Adipocyte (in vitro differentiated cells): ENCODE data around the gene POMGNT2.
A peak's percentile ranks its signal among the peaks of the same experiment; 100 is the strongest.

ENCODE experiments used
- DNase-seq: peaks from one replicate; pipeline ENCODE4 v3.0.0-alpha.2; 2015; ENCODE audit warnings: low read depth
- H3K27me3 ChIP-seq: replicated peaks from 2 replicates; pipeline ENCODE4 v1.7.0; 2013; ENCODE audit warnings: mild to moderate bottlenecking, low read length, moderate library complexity; ENCODE audit not compliant: control insufficient read depth, insufficient read depth
- H3K36me3 ChIP-seq: 2 replicates; pipeline ENCODE4 v1.7.0; 2013; ENCODE audit warnings: low read length, mild to moderate bottlenecking, moderate library complexity; ENCODE audit not compliant: control insufficient read depth, insufficient read depth, severe bottlenecking
- H3K4me1 ChIP-seq: 2 replicates; pipeline ENCODE4 v1.7.0; 2013; ENCODE audit warnings: mild to moderate bottlenecking, low read length, moderate library complexity; ENCODE audit not compliant: control insufficient read depth, insufficient read depth
- H3K4me3 ChIP-seq: 2 replicates; pipeline ENCODE4 v1.7.0; 2013; ENCODE audit warnings: mild to moderate bottlenecking, low read length, moderate library complexity
- H3K9ac ChIP-seq: 2 replicates; pipeline ENCODE4 v1.7.0; 2013; ENCODE audit warnings: mild to moderate bottlenecking, low read length, moderate library complexity
- H3K9me3 ChIP-seq: 2 replicates; pipeline ENCODE4 v1.7.0; 2013; ENCODE audit warnings: mild to moderate bottlenecking, low read length, moderate library complexity; ENCODE audit not compliant: control insufficient read depth

Gene POMGNT2

DNA sequence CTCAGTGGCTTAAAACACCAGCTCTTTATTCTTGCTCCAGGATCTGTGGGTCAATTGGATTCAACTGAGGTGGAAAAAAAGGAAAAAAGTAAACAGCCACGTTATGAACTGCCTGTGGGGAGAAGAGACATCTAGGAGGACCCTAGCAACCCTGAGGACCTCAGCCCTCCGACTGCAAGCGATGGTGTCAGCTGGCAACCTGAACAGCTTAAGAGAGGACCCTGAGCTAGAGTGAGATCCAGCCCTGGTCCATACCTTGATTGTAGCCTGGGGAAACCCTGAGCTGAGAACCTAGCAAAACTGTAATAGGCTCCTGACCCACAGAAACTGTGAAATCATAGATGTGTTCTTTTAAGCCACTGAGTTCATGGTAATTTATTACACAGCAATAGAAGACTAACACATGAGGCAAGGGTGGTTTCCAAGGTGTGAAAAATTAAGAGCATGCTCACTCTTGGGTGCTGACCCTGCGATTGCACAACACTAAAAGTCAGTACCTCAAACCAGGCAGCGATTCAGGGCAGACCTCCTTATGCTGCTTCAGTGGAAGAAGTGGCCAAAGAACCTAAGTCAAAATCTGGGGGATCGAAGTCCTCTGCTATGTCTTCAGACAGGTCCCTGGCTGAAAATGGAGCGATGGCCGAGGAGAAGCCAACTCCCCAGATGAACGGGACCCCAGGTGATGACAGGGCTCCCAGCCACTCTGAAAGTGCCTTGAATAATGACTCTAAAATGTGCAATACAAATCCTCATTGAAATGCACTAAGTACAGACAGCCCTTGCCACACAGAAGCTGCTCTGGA, 69.1 kb downstream of the POMGNT2 start:
- peaks cover 2% of the 10 kb centered on the region for H3K4me1 ChIP-seq
- no peak for DNase-seq
- peaks cover 3% of the 10 kb centered on the region for H3K27me3 ChIP-seq
- H3K4me3 ChIP-seq, result no peak overlapping the region
- H3K9me3 ChIP-seq, result no peaks in the 10 kb centered on the region
- H3K36me3 ChIP-seq, result no peaks in the 10 kb centered on the region
- no peak overlapping the region for H3K9ac ChIP-seq

DNA sequence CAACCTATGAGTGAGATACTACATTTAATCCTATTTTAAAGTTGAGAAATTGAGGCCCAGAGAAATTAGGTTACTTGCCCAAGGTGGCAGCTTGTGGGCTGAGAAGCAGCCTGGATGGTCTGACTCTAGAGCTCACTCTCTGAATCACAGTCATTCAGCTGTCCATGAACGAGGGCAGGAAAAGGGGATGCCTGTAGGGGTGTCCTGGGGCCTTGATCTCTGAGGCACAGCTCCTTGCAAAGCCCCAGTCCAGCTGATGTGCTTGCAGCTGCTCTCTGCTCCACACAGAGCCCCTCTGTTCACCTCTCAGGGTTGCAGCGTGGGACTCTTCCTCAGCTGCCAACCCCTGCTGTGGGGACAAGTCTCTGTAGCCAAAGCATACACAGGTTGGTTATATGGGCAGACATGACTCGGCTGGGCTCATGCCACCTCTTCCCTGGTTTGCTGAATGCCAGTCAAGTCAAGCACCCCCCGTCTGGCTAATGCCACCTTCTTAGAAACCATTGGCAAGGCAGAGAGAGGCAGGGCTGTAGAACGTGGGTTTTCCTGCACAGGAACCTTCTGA, 70.0 kb downstream of the POMGNT2 start:
- Histone ChIP-seq H3K9ac (no peak overlapping the region), H3K4me1 (peaks cover 11% of the 10 kb centered on the region), H3K4me3 (no peak overlapping the region), H3K36me3 (no peaks in the 10 kb centered on the region), H3K27me3 (peaks cover 3% of the 10 kb centered on the region), H3K9me3 (no peaks in the 10 kb centered on the region)
- DNase-seq, result no peak

DNA sequence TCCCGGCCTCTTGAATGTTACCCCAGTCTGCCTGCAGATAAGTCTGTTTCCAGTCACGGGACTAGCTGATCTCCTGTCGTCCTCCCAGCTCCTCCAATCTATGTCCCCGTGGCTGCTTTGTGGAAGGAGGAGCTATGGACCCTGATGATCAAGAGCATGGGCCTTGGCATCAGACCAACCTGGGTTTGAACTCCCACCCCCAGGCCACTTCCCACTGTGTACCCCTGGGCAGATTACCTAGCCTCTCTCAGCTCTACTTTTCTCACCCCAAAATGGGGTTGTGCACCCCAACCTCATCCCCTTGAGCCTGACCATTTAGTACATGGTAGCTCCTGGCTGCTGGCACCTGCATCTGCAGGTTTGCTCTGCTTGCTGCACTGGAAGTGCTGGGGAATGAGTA, 71.0 kb downstream of the POMGNT2 start:
- no peak for DNase-seq
- H3K9ac ChIP-seq, result no peak overlapping the region
- H3K4me3 ChIP-seq, result no peak overlapping the region

DNA sequence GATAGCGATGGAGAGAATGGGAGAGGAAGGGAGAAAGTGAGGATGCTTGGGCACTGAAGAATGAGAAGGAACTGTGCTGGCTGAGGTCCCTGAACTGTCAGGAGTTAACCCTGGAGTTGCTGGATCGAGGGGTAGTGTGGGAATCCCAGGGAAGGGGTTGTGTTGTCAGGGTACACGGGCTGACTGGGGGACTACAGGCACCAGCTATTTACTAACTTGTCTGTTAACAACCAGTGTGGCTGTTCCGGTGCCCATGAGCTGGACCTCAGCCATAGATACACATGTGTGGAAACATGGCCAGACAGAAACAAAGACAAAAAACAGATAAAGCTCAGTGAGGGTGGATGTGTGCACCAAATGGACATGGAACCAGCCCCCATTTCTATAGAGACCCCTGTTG, 71.7 kb downstream of the POMGNT2 start:
- peaks cover 11% of the 10 kb centered on the region for H3K4me1 ChIP-seq
- peaks cover 3% of the 10 kb centered on the region for H3K27me3 ChIP-seq
- H3K4me3 ChIP-seq, result no peak overlapping the region
- no peak for DNase-seq
- no peak overlapping the region for H3K9ac ChIP-seq
- no peaks in the 10 kb centered on the region for H3K9me3 ChIP-seq
- H3K36me3 ChIP-seq, result no peaks in the 10 kb centered on the region

More for the DNA sequence above, 71.0 kb downstream of the POMGNT2 start:
- H3K9me3 ChIP-seq, result no peaks in the 10 kb centered on the region
- H3K27me3 ChIP-seq, result peaks cover 3% of the 10 kb centered on the region
- no peaks in the 10 kb centered on the region for H3K36me3 ChIP-seq
- peaks cover 11% of the 10 kb centered on the region for H3K4me1 ChIP-seq

DNA sequence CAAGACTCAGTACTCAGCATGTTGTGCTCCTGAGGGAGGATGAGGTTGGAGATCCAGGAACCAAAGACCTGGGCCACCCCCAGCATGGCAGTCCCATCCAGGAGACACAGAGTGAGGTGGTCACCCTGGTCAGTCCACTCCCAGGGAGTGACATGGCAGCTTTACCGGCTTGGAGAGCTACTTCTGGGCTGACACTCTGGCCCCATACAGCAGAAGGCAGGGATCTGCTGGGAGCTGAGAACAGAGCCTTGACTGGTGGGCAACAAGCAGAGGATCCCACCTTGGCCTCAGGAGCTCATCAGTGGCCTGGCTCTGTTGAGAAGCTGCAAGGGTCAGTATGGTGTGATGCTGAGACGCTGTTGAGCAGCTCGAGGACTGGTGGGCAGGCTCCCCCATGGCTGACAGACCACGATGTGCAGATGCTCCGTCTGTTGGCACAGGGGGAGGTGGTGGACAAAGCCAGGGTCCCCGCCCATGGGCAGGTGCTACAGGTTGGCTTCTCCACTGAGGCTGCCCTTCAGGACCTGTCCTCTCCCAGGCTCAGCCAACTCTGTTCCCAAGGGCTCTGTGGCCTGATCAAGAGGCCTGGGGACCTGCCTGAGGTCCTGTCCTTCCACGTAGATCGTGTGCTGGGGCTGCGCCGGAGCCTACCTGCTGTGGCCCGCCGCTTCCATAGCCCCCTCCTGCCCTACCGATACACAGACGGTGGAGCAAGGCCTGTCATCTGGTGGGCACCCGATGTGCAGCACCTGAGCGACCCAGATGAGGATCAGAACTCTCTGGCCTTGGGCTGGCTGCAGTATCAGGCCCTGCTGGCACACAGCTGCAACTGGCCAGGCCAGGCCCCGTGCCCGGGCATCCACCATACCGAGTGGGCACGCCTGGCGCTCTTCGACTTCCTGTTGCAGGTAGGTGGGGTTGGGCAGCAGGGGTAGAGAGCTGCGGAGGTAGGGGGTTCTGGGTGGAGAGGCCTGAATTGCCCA, 72.9 kb downstream of the POMGNT2 start:
- peaks cover 3% of the 10 kb centered on the region for H3K27me3 ChIP-seq
- no peak overlapping the region for H3K4me3 ChIP-seq
- H3K36me3 ChIP-seq, result no peaks in the 10 kb centered on the region
- H3K4me1 ChIP-seq, result peaks cover 11% of the 10 kb centered on the region
- DNase-seq, result no peak
- no peak overlapping the region for H3K9ac ChIP-seq
- H3K9me3 ChIP-seq, result no peaks in the 10 kb centered on the region

DNA sequence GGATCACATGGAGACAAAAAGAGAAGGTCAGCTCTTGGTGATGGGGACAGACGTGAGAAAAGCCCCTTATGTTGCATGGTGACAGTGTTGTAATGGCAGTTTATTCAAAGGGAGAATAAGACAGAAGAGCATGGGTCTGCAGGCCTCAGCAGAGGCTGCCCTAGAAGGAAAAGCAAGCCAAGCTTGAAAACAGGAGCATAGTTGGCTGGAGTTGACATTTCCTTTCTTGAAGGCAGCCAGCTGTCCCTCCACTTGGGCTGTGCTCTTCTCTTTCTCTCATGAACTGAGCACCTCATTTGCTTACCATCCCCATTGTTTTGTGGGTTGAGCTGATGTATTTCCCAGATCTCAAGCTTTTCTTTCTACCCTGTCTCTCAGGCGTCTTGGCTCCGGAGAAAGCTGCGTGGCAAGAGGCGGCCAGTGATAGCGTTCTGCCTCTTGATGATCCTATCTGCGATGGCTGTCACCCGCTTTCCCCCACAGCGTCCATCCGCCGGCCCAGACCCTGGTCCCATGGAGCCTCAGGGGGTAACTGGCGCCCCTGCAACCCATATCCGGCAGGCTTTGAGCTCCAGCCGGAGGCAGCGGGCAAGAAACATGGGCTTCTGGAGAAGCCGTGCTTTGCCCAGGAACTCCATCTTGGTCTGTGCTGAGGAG, 73.9 kb downstream of the POMGNT2 start:
- Histone ChIP-seq H3K9ac (no peak overlapping the region), H3K36me3 (no peaks in the 10 kb centered on the region), H3K9me3 (no peaks in the 10 kb centered on the region), H3K4me3 (no peak overlapping the region), H3K27me3 (peaks cover 3% of the 10 kb centered on the region), H3K4me1 (peaks cover 11% of the 10 kb centered on the region)
- no peak for DNase-seq

DNA sequence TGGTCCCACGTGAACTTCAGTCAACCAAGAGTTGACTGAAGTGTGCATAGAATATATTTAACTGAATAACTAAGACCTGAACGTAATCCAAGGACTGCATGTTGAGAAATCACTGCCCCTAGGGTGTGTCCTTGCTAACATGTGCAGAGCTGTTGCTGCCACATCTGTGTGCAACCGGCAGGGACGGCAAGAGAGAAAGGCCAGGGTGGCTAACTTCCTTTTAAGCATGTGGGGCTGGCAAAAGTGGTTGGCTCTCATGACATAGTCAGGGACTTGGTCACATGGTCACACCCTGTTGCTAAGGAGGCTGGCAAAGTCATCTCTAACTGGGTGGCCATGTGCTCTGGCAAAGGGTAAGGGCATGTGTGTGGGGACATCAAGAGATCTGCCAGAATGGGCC, 74.4 kb downstream of the POMGNT2 start:
- Histone ChIP-seq H3K9ac (no peak overlapping the region), H3K27me3 (peaks cover 3% of the 10 kb centered on the region), H3K9me3 (no peaks in the 10 kb centered on the region), H3K4me3 (no peak overlapping the region), H3K36me3 (no peaks in the 10 kb centered on the region), H3K4me1 (peaks cover 11% of the 10 kb centered on the region)
- peak; percentile 32 for DNase-seq

DNA sequence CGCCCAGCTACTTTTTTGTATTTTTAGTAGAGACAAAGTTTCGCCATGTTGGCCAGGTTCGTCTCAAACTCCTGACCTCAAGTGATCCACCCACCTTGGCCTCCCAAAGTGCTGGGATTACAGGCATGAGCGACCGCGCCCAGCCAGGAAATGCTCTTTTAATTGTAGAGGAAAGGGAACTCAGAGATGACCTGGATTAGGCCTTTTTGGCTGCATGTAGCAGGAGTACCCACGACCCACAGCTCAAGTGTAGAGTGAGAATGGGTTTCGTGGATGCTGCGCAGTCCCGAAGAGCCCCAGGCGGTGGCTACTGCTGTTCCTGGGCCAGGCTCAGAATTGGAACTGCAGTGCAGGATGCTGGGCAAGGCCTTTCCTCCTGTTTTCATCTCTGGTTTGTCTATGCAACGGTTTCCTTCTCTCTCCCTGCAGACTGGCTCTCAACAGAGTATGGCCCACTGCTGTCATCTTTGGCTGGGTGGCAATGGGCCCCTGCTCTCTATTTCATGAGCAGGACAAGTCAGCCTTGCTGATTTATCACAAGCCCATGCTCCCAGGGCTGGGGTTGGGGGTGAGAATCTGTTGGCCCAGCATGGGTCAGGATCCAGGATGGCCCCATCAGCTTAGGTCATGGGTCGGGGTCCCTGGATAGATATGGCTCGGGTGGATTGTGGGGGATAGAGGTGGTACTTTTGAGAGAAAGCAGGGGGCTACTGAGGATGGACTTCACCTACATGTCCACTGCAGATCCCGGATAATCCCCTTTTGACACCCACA, 75.5 kb downstream of the POMGNT2 start:
- no peaks in the 10 kb centered on the region for H3K36me3 ChIP-seq
- H3K27me3 ChIP-seq, result no peaks in the 10 kb centered on the region
- no peak overlapping the region for H3K9ac ChIP-seq
- H3K4me3 ChIP-seq, result no peak overlapping the region
- no peak for DNase-seq
- peaks cover 11% of the 10 kb centered on the region for H3K4me1 ChIP-seq
- H3K9me3 ChIP-seq, result no peaks in the 10 kb centered on the region
